IMR-90 (cell line): ENCODE results near the gene PARP2. TPM values are rescaled to one million over a fixed set of nuclear protein-coding genes. Genes with fewer than 3 reads are reported as not detected.
A peak's percentile ranks its signal among the peaks of the same experiment; 100 is the strongest.

ENCODE experiments used
- ATAC-seq: fragments of 200-7000 bp; cut with Tn5 transposase; 2 replicates; pipeline ENCODE4 v1.9.1; 2020; ENCODE audit warnings: low read depth, mild to moderate bottlenecking, moderate library complexity
- BruUV-seq: library from RNA; stranded (reverse); fragments of 400-500 nt; replicated peaks from 2 replicates; lab custom pipeline; 2021; lab: Mats Ljungman, UMichigan
- CTCF ChIA-PET: fragments of 300-600 bp; formaldehyde crosslinking; extraction: SDS; loops from one replicate; lab custom pipeline; 2021; ENCODE audit warnings: antibody characterized with exemption; lab: Yijun Ruan, JAX
- POLR2A ChIA-PET: fragments of 300-600 bp; sonication (Branson Sonifier 250); formaldehyde crosslinking; loops from one replicate; lab custom pipeline; 2022; ENCODE audit warnings: antibody characterized with exemption; ENCODE audit not compliant: unreplicated experiment; lab: Charles Lee
- DNase-seq: peaks from one replicate; pipeline ENCODE4 v3.0.0; 2013
- H2AFZ ChIP-seq: replicated peaks from 2 replicates; pipeline ENCODE3; 2013; ENCODE audit warnings: low read length, mild to moderate bottlenecking; ENCODE audit not compliant: poor library complexity
- H2AK5ac ChIP-seq: 2 replicates; pipeline ENCODE4 v1.6.1; 2013; ENCODE audit warnings: low read depth, low read length, inconsistent platforms
- H2AK9ac ChIP-seq: replicated peaks from 2 replicates; pipeline ENCODE3; 2013; ENCODE audit warnings: mild to moderate bottlenecking, low read depth, low read length, moderate library complexity; ENCODE audit not compliant: poor library complexity
- H2BK120ac ChIP-seq: 2 replicates; pipeline ENCODE4 v1.6.1; 2013; ENCODE audit warnings: low read depth, low read length, inconsistent platforms
- H2BK15ac ChIP-seq: 3 replicates; pipeline ENCODE4 v1.6.1; 2013; ENCODE audit warnings: low read depth, low read length, inconsistent platforms
- H2BK20ac ChIP-seq: 2 replicates; pipeline ENCODE4 v1.6.1; 2013; ENCODE audit warnings: low read depth, mild to moderate bottlenecking, inconsistent platforms, low read length, moderate library complexity
- H2BK5ac ChIP-seq: 2 replicates; pipeline ENCODE4 v1.6.1; 2013; ENCODE audit warnings: mild to moderate bottlenecking, low read depth, low read length, inconsistent platforms; ENCODE audit not compliant: poor library complexity, severe bottlenecking
- H3K14ac ChIP-seq: replicated peaks from 2 replicates; pipeline ENCODE4 v1.6.1; 2013; ENCODE audit warnings: low read depth, low read length, inconsistent platforms
- H3K18ac ChIP-seq: 2 replicates; pipeline ENCODE4 v1.6.1; 2013; ENCODE audit warnings: low read depth, low read length, control low read depth
- H3K23ac ChIP-seq: 2 replicates; pipeline ENCODE4 v1.6.1; 2013; ENCODE audit warnings: low read depth, low read length, inconsistent platforms
- H3K27ac ChIP-seq: 2 replicates; pipeline ENCODE4 v1.5.1; 2013; ENCODE audit warnings: mild to moderate bottlenecking, control low read depth, low read length; ENCODE audit not compliant: insufficient read depth
- H3K27me3 ChIP-seq: 2 replicates; pipeline ENCODE4 v1.6.1; 2013; ENCODE audit warnings: low read length; ENCODE audit not compliant: control insufficient read depth, insufficient read depth
- H3K36me3 ChIP-seq: 2 replicates; pipeline ENCODE4 v1.6.1; 2013; ENCODE audit warnings: low read length, mixed read lengths; ENCODE audit not compliant: control insufficient read depth, insufficient read depth
- H3K4ac ChIP-seq: 2 replicates; pipeline ENCODE4 v1.6.1; 2013; ENCODE audit warnings: low read depth, low read length, inconsistent platforms
- H3K4me1 ChIP-seq: 2 replicates; pipeline ENCODE4 v1.6.1; 2013; ENCODE audit warnings: low read length, mixed read lengths; ENCODE audit not compliant: control insufficient read depth, insufficient read depth
- H3K4me2 ChIP-seq: 2 replicates; pipeline ENCODE4 v1.6.1; 2013; ENCODE audit warnings: low read depth, mild to moderate bottlenecking, control low read depth, low read length, moderate library complexity
- H3K4me3 ChIP-seq: 2 replicates; pipeline ENCODE4 v1.5.1; 2013; ENCODE audit warnings: low read depth, mild to moderate bottlenecking, control low read depth, low read length, moderate library complexity; ENCODE audit not compliant: insufficient read depth
- H3K56ac ChIP-seq: 2 replicates; pipeline ENCODE4 v1.6.1; 2013; ENCODE audit warnings: low read length, inconsistent platforms; ENCODE audit not compliant: insufficient read depth; ENCODE audit errors: extremely low read depth
- H3K79me1 ChIP-seq, 2 experiments: 2 replicates each; pipeline ENCODE4 v1.6.1; 2013; ENCODE audit warnings: low read length in 2 of 2, inconsistent platforms in 1 of 2, low read depth in 1 of 2
- H3K9ac ChIP-seq: 2 replicates; pipeline ENCODE4 v1.6.1; 2013; ENCODE audit warnings: low read depth, low read length, control low read depth
- H3K9me1 ChIP-seq: 2 replicates; pipeline ENCODE4 v1.6.1; 2013; ENCODE audit warnings: low read length, inconsistent platforms; ENCODE audit not compliant: insufficient read depth
- H3K9me3 ChIP-seq: 2 replicates; pipeline ENCODE4 v1.6.1; 2013; ENCODE audit warnings: low read length; ENCODE audit not compliant: control insufficient read depth, insufficient read depth
- H4K20me1 ChIP-seq: 2 replicates; pipeline ENCODE4 v1.6.1; 2013; ENCODE audit warnings: low read length, inconsistent platforms; ENCODE audit not compliant: insufficient read depth
- H4K5ac ChIP-seq: 2 replicates; pipeline ENCODE4 v1.6.1; 2013; ENCODE audit warnings: mild to moderate bottlenecking, low read depth, low read length, control low read depth
- H4K8ac ChIP-seq, 2 experiments: 2 replicates each; pipeline ENCODE4 v1.6.1; 2013; ENCODE audit warnings: low read depth in 2 of 2, low read length in 2 of 2, control low read depth in 1 of 2, inconsistent platforms in 1 of 2
- H4K91ac ChIP-seq: 2 replicates; pipeline ENCODE4 v1.6.1; 2013; ENCODE audit warnings: low read depth, low read length, inconsistent platforms; ENCODE audit not compliant: insufficient read depth
- BHLHE40 ChIP-seq: fragments of 150-350 bp; IDR thresholded peaks from 2 replicates; pipeline ENCODE4 v1.6.1; 2016; ENCODE audit warnings: mild to moderate bottlenecking, low read depth, low read length
- MAFK ChIP-seq: IDR thresholded peaks from 2 replicates; pipeline ENCODE4 v1.6.1; 2012; ENCODE audit warnings: low read depth, low read length, improper control_type of control experiment
- NFE2L2 ChIP-seq: fragments of 150-350 bp; IDR thresholded peaks from 2 replicates; pipeline ENCODE4 v1.6.1; 2016; ENCODE audit warnings: low read depth, mild to moderate bottlenecking, low read length
- RAD21 ChIP-seq: IDR thresholded peaks from 2 replicates; pipeline ENCODE4 v1.6.1; 2012; ENCODE audit warnings: low read length, improper control_type of control experiment
- SMC3 ChIP-seq: fragments of 150-350 bp; IDR thresholded peaks from 2 replicates; pipeline ENCODE4 v1.6.1; 2016; ENCODE audit warnings: low read depth, mild to moderate bottlenecking, antibody characterized with exemption, low read length, moderate library complexity
- WGBS, 2 experiments: methylation state at CpG; one replicate each; pipeline versions ENCODE4 v1.1.5 to v1.1.7; 2013; ENCODE audit warnings: missing lambda C conversion rate in 2 of 2; ENCODE audit not compliant: insufficient read length in 1 of 2; ENCODE audit errors: extremely low coverage in 2 of 2; 5-methylcytosine and 5-hydroxymethylcytosine counted together
- dilution Hi-C: fragments of 300-500 bp; cut with HindIII; formaldehyde crosslinking; loops from one replicate; pipeline ENCODE4 v1.14.3; 2018; ENCODE audit warnings: low sequenced_read_pairs; ENCODE audit not compliant: unreplicated experiment
- in situ Hi-C: fragments of 300-500 bp; cut with MboI; formaldehyde crosslinking; loops from 3 replicates; pipeline ENCODE4 v1.14.3; 2019; ENCODE audit warnings: low sequenced_read_pairs, inconsistent platforms, mixed read lengths
- intact Hi-C: fragments of 100-400 bp; cut with micrococcal nuclease; formaldehyde crosslinking; loops from 2 replicates; pipeline ENCODE4 v1.10.0; 2022
- polyA plus RNA-seq, 3 experiments: library from polyadenylated mRNA; depleted of rRNA; stranded (reverse); fragments of >200 nt; gene quantifications; 2 replicates each; pipeline ENCODE4 v1.2.3, GENCODE V29; 2012; ENCODE audit warnings: low replicate concordance in 1 of 3
- total RNA-seq: library from RNA; depleted of rRNA; stranded (reverse); fragments of >200 nt; gene quantifications from 2 replicates; pipeline ENCODE4 v1.2.3, GENCODE V29; 2012
- TF ChIP-seq, protein P1 (sequence below): fragments of 150-350 bp; IDR thresholded peaks from 2 replicates; pipeline ENCODE4 v1.6.1; 2017; ENCODE audit warnings: mild to moderate bottlenecking, antibody characterized with exemption, low read length, low read depth
- TF ChIP-seq, protein P2 (sequence below): conservative IDR thresholded peaks from 2 replicates; pipeline ENCODE4 v1.5.1; 2012; ENCODE audit warnings: mild to moderate bottlenecking, low read depth, low read length, improper control_type of control experiment
- TF ChIP-seq, protein P3 (sequence below): fragments of 150-350 bp; IDR thresholded peaks from 2 replicates; pipeline ENCODE4 v1.6.1; 2016; ENCODE audit warnings: low read depth, mild to moderate bottlenecking, low read length, moderate library complexity, borderline replicate concordance

The PARP2 gene
- total and polyA plus RNA-seq, 2 of the 4 experiments (the other 2 are of a cell fraction) = 11.7 to 19.1 TPM

DNA sequence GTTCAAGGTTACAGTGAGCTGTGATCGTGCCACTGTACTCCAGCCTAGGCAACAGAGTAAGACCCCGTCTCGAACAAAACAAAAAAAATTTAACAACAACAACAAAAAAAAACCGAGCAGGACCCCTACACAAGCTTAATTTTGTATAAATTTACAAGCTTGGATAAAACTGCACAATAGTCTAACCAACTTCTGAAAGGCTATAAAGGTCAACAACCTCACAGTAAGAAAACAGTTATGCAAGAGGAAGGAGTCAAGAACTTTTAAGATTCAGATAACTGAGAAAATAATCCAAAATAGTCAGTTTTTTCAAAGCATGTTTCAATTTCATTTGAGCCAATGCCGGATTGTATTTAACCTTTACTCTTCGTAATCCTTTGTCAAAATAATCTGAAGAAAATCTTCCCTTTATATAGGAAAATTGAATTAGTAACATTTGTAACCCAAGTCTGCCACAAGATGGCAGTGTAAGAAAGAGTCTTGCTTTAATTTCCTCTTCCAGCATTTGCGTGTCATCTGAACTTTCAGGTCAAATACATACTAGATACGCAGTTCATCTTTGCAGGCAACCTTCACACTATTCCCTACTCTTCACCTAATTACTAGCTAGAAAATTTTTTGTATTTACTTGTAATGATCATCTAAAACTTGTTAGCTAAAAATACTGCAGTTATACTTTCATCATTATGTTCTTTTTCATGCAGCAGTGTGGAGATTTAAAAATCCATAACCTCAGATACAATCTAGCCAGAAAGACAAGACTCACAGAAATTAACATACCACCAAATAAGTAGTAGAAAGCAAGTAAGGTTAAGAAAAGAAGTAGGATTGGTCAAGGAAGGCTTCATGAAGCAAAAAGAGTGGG is 16.2 kb upstream of the PARP2 start:
- WGBS, 2 experiments = no CpG with 5 or more reads among the region's 8 CpGs
- Histone ChIP-seq H2BK120ac (no peak overlapping the region), H2BK20ac (no peak overlapping the region), H3K4me1 (no peaks in the 10 kb centered on the region), H2AFZ (no peak overlapping the region), H3K27ac (no peak overlapping the region), H2AK9ac (no peak overlapping the region), H3K18ac (no peak overlapping the region), H2AK5ac (no peak overlapping the region), H3K4ac (no peak overlapping the region), H3K9ac (no peak overlapping the region), H2BK5ac (no peak overlapping the region), H3K36me3 (peaks cover 12% of the 10 kb centered on the region), H3K27me3 (no peaks in the 10 kb centered on the region), H3K14ac (no peak overlapping the region), H3K79me1 (peaks cover 10% of the 10 kb centered on the region in 2 experiments; a peak in 3 of 4 replicates), H3K4me2 (no peak overlapping the region; the same call in 1 of the 2 replicates), H3K9me3 (no peaks in the 10 kb centered on the region), H4K8ac (no peak overlapping the region), H3K23ac (no peak overlapping the region), H4K20me1 (no peaks in the 10 kb centered on the region), H4K91ac (no peak overlapping the region), H2BK15ac (no peak overlapping the region), H4K5ac (no peak overlapping the region), H3K4me3 (no peak overlapping the region), H3K56ac (no peak overlapping the region), H3K9me1 (no peaks in the 10 kb centered on the region)
- no TSS peak for BruUV-seq
- ATAC-seq (peak; percentile 91), DNase-seq (peak; percentile 72)
- intact Hi-C loops (loop anchor here (1.0 to 2.0 kb wide), 2 partner anchors 24 to 282 kb away; no protein-coding TSS in a partner anchor), dilution Hi-C loops (no loop called here), in situ Hi-C loops (loop anchor here (10.0 to 25.0 kb wide), 3 partner anchors 358 to 760 kb away; partner anchors contain the start of genes ANG, METTL17, RNASE4 and SLC39A2)
- ChIA-PET CTCF (interaction anchor here (0.6 to 1.9 kb wide), 7 partner anchors 9 to 679 kb away, joined by 3 to 17 read pairs (median 3); partner anchors contain the start of gene PARP2), POLR2A (no interaction called here)
- TF ChIP-seq NFE2L2 (no peak), MAFK (no peak), RAD21 (peak; percentile 76), BHLHE40 (no peak), SMC3 (peak; percentile 54)
- TF ChIP-seq, protein P1, sequence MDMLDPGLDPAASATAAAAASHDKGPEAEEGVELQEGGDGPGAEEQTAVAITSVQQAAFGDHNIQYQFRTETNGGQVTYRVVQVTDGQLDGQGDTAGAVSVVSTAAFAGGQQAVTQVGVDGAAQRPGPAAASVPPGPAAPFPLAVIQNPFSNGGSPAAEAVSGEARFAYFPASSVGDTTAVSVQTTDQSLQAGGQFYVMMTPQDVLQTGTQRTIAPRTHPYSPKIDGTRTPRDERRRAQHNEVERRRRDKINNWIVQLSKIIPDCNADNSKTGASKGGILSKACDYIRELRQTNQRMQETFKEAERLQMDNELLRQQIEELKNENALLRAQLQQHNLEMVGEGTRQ = no peak
- TF ChIP-seq, protein P2, sequence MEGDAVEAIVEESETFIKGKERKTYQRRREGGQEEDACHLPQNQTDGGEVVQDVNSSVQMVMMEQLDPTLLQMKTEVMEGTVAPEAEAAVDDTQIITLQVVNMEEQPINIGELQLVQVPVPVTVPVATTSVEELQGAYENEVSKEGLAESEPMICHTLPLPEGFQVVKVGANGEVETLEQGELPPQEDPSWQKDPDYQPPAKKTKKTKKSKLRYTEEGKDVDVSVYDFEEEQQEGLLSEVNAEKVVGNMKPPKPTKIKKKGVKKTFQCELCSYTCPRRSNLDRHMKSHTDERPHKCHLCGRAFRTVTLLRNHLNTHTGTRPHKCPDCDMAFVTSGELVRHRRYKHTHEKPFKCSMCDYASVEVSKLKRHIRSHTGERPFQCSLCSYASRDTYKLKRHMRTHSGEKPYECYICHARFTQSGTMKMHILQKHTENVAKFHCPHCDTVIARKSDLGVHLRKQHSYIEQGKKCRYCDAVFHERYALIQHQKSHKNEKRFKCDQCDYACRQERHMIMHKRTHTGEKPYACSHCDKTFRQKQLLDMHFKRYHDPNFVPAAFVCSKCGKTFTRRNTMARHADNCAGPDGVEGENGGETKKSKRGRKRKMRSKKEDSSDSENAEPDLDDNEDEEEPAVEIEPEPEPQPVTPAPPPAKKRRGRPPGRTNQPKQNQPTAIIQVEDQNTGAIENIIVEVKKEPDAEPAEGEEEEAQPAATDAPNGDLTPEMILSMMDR = peak; percentile 76
- TF ChIP-seq, protein P3, sequence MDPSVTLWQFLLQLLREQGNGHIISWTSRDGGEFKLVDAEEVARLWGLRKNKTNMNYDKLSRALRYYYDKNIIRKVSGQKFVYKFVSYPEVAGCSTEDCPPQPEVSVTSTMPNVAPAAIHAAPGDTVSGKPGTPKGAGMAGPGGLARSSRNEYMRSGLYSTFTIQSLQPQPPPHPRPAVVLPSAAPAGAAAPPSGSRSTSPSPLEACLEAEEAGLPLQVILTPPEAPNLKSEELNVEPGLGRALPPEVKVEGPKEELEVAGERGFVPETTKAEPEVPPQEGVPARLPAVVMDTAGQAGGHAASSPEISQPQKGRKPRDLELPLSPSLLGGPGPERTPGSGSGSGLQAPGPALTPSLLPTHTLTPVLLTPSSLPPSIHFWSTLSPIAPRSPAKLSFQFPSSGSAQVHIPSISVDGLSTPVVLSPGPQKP = no peak
